IPS-NIHi11 (cell line): Measurements from ENCODE around the gene AGXT.

ENCODE experiments used
- DNase-seq: peaks from one replicate; pipeline ENCODE4 v3.0.0; 2012; ENCODE audit warnings: mixed read lengths, low spot score

The AGXT gene

GRCh38 chr2:240899468-240899865 is 30.8 kb downstream of the AGXT start:
- no peak for DNase-seq

GRCh38 chr2:240900141-240900860 is 31.7 kb downstream of the AGXT start:
- DNase-seq = no peak

DNA sequence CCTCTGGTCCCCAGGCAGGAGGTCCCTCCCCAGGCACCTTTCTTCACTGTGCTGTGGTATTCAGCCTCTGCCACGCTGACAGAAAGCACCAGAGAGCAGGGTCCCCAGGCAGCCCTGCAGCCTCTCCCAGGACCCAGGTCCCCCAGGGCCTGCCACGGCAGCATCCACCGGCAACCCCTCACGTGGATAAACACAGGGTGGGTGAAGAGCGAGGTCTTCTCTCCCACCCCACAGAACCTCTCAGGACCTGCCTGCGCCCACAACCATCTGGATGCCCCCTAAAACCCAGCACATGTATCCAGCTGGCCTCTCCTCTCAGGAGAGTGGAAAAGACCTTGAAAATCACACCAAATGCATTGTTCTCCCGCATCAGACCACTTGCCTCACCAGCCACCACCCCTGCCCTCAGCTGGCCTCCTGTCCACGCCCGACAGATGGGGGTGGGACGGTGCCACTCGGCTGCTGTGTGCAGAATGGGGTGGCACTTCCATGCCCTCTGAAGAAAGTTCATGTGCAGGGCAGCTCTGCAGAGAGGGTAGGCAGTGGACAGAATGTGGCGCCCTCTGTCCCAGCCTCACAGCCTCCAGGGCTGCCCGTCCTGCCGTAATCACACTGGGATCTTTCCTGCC is 33.5 kb downstream of the AGXT start:
- DNase-seq = no peak

DNA sequence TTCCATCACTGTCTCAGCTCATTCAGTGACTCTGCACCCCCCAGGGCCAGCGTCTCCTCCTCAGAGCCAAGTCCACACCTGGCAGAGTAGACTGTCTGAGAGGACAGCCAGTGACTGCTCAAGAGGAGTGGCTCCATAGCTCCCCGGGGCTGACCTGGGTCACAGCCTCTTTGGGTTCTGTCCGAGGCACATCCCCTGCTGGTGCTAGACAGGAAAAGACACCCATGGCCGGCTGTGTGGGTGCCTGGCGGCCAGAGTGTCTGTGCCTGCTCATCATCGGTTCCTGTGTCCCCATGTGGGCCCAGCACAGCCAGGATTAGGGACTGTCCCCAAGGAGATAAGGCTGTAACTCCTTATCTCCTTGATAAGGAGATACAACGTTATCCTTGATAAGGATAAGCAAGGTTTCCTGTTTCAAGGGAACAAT is 34.0 kb downstream of the AGXT start:
- no peak for DNase-seq

GRCh38 chr2:240903191-240904060 is 34.8 kb downstream of the AGXT start:
- no peak for DNase-seq

DNA sequence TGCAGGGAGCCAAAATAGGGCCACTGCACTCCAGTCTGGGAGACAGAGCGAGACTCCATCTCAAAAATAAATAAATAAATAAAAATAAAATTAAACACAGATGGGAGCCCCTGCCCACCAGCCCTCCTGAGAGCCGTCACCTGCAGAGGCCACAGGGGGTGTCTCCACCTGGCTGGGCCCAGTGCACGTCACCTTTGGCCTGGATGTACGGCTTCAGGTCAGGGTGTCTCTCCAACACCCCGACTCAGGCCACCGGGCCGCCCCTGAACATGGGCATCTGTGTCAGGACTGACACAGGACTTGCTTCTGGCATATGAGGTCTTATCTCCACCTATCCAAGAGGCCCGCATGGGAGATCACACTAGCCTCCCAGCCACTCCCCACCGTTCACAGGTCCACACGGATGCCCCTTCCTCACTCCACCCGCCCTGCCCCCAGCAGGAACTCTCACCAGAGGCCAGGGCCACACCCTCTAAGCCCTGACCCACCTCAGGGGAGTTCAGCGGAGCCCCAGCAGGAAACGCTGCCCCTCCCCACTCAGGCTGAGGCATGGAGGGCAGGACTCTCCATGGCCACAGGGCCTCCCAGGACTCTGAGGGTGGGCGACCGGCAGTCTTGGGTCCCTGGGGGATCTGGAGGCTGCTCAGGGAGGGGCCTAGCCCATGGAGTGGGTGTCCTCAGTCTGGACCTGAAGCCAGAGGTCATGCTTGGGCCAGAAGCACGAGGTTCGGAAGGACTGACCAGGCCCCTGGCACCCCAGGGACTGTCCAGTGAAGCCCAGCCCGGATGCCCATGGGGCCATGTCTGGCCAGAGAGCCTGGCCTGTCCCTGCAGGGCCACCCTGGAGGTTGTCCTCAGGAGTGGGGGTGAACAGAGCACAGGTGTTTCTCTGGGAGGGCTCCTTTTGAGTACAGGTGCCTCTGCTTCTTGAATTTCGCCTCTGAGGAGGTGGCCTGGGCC is 35.9 kb downstream of the AGXT start:
- no peak for DNase-seq

- DNase-seq = no peak
These were observed 36.7 kb downstream of the AGXT start for GRCh38 chr2:240905176-240905781.

DNA sequence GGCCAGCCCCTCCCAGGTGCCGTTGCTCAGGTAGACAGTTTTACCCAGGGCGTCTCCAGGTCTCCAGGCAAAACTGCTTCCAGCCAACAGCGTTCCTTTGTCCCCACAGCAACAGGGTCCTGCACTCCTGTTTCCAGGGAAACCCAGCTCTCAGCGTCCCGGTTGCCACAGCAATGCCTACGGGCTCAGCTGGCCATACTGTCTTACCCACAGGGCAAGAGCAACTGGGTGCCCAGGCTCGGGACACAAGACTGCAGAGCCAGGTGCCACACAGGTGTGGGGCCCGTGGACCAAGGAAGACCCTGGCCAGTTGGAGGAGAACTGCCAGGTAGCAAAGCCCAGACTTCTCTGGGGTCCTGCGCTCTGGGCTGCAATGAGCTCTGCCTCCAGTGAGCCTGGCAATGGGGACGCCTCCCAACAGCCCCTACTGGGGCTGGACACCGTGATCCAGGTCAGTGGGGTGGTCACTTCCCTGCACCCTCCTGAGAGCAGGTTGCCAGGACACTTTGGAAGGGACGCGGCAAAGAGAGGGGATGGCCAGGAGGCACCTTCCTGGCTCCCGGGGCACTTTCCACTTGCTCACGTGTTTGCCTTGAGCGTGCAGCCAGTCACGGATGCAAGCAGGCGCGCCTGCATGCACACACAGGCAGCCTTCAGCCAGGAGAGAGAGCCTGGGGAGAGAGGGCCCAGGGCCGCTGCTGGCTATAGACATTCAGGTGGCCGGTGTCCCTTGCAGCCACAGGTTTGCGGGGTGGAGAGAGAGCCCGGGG is 37.7 kb downstream of the AGXT start, which contains the start of gene CROCC2:
Gene CROCC2 (plus strand): TSS at position 196 of the 770 bp plus-strand sequence. CDS start 178 bp downstream, at position 374.
- DNase-seq = no peak

- DNase-seq = no peak
These were observed 38.4 kb downstream of the AGXT start for GRCh38 chr2:240906911-240907590.

GRCh38 chr2:240909216-240909974 is 40.8 kb downstream of the AGXT start:
- DNase-seq = no peak

- no peak for DNase-seq
These were observed 43.1 kb downstream of the AGXT start for GRCh38 chr2:240911641-240912265.

GRCh38 chr2:240912878-240913809 is 44.5 kb downstream of the AGXT start:
- DNase-seq = no peak

DNA sequence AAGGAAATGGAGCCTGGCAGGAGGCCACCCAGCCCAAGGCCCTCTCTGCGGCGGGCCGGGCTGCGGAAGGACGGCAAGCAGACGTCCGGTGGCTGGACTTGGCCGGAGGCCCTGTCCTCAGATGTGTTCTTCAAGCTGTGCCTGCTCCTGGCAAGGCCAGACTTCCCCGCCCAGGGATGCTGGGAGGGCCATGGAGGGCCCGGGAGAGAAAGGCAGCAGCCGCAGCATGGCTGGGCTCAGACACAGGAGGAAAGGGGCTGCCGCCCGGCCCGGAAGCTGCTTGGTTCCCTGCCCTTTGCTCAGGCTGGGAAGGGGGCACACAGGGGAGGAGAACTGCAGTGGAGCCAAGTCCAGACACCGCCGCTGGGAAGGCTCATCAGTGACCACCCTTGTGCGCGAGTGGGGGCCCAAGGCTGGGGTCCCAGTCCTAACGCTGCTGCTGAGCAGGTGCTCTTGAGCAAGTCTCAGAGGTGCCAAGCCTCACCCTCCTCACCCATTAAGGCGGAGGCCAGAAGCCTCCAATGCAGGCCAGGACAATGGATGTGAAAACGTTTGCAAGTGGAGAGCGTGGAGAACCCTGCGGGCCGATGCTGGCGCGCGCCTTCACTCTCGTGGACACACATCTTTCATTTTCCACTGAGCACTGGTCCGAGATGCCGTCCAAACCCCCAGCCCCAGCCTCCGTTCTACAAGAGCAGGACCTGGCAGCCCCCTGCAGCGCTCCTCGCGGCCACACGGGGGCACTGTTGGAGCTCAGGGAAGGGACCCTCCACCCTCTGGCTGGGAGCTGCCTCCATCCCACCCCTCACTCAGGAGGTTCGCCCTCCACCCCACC is 45.4 kb downstream of the AGXT start:
- DNase-seq = peak; percentile 95

- no peak for DNase-seq
These were observed 46.3 kb downstream of the AGXT start for GRCh38 chr2:240914645-240915525.
